HG03159 (cell line): ENCODE data around the gene ZFP36L1.

ENCODE experiments used
- ATAC-seq: cut with Tn5 transposase; IDR thresholded peaks from one replicate; pipeline ENCODE4 v1.9.1; 2021; ENCODE audit warnings: mild to moderate bottlenecking, moderate library complexity; ENCODE audit not compliant: unreplicated experiment

ZFP36L1 gene

DNA sequence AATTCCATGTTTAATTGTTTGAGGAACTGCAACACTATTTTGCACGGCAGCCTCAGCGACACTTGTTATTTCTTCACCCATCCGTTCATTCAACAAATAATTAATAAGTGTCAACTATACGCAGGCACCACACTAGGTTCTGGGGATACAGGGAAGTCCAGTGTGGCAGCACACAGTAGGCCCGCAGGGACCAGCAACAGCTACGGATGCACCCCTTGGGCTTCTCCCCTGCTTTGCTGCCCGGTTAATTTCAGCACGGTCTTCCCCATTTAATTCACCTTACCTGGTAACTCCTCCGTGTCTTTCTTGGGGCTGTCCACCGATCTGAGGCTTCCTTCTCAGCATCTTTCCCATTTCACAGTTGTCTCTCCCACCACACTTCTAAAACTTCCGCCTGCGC, 48.3 kb downstream of the ZFP36L1 start:
- no peak for ATAC-seq

DNA sequence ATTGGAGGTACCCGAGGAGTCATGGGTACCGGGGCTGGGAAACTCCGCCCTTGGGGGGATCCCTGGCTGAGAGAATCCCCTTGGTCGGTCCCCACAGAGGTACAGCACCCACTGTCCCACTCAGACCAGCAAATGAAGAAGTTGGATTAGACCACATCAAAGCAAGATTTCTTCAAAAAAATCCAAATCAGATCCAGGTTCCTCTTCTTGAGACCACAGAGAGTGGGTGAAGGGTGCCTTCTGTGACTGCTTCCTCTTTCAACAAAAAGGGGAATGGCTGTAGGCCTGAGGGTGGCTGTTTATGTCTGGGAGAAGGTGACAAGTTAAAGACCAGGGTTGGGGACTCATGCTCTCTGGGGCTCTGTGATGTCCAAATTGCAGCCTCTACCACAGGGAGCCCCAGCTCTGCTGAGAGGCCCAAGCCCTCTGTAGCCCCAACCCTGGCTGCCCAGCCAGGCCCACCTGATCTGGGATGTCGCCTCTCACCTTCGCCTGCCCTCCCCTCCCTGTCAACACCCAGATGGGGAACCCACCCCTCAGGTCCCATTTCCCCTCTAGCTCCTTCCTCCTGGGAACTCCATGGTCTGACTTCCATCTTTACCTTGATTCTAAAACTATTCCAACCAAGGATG, 50.9 kb downstream of the ZFP36L1 start:
- ATAC-seq, result peak; percentile 87

- no peak for ATAC-seq
These were observed 51.4 kb downstream of the ZFP36L1 start for GRCh38 chr14:68741477-68741791.

DNA sequence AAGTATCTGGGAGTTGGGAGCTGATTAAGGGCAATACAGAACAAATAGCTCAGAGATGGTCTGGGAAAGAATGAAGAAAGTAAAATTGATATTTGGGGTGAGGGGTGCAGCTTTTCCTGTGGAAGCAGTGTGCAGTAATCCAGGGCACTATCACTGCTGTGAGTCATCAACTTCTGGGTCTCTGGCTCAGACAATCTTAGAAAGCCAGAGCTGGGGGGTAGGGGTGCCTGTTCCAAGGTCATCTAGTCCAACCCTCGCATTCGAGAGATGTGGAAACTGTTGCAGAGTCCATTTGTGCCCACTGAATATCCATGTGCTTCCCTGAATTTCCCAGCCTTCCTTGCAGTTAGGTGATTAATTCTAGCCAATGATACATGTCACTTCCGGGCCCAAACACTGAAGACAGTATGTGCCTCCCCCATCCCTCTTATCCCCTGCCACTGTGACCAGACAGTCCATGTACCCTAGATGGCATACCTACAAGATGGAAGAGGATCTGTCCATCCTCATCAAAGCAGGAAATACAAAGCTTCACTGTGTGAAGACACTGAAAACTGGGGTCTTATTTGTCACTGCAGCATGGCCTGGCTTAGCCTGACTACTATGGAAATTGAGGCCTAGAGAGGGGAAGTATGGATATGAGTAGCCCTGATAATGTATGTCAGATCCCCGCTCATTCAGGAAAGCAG, 51.9 kb downstream of the ZFP36L1 start:
- ATAC-seq, result no peak

DNA sequence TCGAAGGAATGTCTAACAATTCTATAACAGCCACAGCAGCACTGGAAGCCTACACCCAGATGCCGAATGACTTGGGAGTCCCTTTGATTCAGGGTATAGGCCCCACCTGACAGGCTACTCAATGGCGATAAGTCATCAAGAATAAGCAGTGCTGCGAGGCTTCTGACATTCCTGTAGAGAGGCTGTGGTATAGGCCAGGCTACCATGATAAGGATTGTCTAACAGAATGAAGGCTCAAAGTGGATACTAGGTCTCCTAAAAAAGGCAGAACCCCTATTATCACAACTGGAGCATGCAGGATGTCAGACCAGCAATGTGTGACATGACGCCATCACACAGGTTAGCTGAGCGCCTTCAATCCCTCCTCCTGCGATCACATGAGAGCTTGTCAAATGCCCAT, 53.2 kb downstream of the ZFP36L1 start:
- no peak for ATAC-seq

- no peak for ATAC-seq
These were observed 54.3 kb downstream of the ZFP36L1 start for GRCh38 chr14:68738559-68738958.
